IPS-18c (cell line): ENCODE results near the gene CD151.

Experiments used
- H3K4me3 ChIP-seq: 2 replicates; pipeline ENCODE4 v1.7.0; 2013; ENCODE audit warnings: low read depth, mild to moderate bottlenecking, low read length, moderate library complexity; ENCODE audit not compliant: insufficient read depth
- H3K9me3 ChIP-seq: one replicate; pipeline ENCODE4 v1.6.1; 2013; ENCODE audit warnings: mild to moderate bottlenecking, low read length, moderate library complexity; ENCODE audit not compliant: control insufficient read depth, insufficient read depth

The CD151 gene

DNA sequence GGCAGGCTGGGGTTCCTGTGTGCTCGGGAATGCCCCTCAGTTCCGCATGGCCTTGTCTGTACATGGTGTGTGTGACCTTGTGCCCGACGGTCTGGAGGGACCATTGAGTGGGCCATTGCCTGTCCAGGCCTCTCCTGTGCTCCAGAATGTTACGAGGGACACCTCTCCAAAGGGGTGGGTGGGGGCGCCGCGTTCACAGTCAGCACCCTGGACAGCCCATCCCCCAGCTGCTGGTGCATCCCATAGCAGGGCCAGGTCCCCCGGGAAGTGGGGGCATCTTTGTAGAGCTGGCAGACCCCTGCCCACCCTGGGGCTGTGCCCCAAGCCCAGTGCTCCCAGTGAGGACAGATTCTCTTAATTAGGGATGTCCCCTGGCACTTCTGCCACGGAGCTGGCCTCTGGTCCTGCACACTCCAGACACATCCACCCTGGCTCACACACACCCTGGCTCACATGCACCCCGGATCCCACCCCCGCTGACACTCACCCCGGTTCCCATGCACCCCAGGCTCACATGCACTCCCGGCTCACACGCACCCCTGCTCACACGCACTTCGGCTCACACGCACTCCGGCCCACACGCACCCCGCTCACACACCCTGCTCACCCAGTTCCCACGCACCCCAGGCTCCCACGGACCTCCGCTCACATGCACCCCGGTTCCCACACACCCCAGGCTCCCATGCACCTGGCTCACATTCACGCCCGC, 25.5 kb downstream of the CD151 start:
- no peaks in the 10 kb centered on the region for H3K9me3 ChIP-seq
- H3K4me3 ChIP-seq: no peak overlapping the region

DNA sequence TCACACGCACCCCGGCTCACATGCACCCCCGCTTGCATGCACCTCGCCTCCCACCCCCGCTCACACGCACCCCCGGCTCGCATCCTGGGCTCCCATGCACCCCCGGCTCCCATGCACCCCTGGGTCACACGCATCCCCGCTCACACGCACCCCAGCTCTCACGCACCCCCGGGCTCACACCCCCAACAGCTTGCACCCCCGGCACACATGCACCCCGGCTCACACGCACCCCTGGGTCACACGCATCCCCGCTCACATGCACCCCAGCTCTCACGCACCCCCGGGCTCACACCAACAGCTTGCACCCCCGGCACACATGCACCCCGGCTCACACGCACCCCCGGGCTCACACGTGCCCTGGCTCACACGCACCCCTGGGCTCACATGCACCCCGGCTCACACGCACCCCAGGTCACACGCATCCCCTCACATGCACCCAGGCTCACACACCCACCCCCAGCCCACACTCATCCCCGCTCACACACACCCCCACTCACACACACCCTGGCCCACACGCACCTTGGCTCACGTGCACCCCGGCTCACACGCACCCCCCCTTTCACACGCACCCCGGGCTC, 26.1 kb downstream of the CD151 start:
- Histone ChIP-seq H3K4me3 (no peak overlapping the region; the same call in 1 of the 2 replicates), H3K9me3 (no peaks in the 10 kb centered on the region)

DNA sequence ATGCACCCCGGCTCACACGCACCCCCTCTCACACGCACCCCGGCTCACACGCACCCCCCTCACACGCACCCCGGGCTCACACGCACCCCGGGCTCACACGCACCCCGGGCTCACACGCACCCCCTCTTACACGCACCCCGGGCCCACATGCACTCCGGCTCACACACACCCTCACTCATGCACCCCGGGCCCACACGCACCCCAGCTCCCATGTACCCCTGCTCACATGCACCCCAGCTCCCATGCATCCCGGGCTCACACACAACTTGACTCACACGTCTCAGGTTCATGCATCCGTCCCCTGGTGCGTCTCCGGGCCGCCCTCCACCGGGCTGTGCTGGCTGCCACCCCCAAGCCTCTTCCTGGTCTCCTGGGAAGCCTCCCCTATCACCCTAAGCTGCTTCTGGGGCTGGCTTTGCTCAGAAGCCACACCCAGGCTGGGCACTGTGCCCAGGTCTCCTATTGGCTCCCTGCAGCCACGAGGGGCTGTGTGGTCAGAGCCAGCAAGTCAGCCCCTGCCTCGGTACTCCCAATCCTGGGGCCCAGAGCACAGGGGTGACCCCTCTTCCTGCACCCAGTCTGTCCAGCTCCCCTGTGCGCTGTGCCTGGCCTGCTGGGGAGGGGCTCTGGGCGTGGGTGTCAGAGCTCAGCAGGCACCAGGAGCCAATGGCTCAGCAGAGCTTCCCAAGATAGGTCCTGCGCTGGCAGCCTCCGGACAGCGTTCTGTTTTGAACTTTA, 26.8 kb downstream of the CD151 start:
- H3K9me3 ChIP-seq: no peaks in the 10 kb centered on the region
- no peak overlapping the region for H3K4me3 ChIP-seq

DNA sequence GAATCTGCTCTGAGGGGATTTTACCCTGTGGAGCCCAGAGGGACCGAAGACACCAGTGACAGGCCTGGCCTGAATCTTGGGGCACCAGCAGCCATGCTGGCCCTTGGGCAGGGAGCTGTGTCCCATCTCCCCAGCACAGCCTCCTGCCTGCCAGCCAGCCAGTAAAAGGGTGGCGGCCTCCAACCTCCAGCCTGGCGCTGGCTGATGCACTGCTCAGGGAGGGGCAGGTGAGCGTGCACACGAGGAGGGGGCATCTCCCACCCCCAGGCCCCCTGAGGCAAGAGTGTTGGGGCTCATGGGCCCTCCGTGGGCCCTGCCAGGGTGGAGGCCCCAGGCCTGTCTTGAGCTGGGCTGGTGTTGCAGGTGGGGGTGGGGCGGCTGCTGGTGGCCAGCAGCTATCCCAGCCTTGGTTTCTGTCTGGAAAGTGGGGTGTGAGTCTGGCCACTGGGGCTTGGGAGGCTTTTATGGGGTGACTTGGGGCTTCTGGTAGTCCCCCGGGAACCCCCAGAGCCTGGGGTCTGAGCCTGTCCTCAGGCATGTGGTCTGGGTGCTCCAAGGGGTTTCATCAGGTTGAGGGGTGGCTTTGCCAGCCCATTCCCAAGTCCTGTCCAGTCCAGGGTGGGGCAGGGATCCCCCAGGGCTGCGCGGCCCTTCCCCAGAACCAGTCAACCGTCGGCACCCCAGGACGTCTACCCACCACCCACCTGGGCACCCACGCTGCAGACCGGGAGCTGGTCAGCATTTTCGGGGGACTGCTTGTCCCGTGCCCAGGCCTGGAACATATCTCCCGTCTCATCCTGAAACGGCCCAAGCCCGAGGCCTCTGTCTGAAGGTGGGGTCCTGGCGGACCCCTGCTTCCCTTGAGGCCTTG, 27.7 kb downstream of the CD151 start:
- no peaks in the 10 kb centered on the region for H3K9me3 ChIP-seq
- H3K4me3 ChIP-seq: no peak overlapping the region

DNA sequence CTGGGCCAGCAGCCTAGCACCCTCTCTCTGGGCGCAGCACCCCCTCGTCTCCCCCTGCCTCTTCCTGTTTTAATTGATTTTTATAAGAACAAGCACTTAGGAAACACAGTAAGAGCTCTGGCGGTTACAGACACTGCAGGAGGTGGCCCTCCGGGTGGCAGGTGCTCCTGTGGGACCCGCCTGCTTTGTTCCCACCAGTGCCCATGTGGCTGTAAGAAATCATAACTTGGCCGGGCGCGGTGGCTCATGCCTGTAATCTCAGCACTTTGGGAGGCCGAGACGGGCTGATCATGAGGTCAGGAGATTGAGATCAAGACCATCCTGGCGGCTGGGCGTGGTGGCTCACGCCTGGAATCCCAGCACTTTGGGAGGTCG, 28.3 kb downstream of the CD151 start:
- H3K4me3 ChIP-seq: no peak overlapping the region
- H3K9me3 ChIP-seq: no peaks in the 10 kb centered on the region

DNA sequence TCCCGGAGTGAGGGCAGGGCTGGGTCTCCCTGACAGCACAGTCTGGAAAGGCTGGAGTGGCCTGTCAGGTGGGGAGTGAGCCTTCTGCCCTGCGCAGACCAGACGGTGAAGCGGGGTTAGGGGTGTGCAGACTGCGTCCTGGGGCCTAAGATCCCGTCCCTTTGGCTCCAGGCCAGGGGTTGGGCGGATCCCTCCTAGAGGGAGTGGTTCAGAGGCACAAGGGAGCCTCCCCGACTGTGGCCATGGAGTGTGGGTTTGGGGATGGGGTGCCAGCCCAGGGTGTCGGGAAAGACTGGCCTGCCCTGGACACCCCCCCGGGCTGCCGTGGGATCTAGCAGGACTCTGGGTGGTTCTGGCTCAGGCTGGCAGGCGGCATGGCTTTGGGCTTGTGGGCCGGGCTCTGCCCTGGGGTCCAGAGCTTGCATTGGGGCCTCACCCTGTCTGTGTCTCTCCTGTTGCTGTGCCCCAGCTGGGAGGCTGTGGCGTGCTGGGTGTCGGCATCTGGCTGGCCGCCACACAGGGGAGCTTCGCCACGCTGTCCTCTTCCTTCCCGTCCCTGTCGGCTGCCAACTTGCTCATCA, 29.4 kb downstream of the CD151 start:
- no peaks in the 10 kb centered on the region for H3K9me3 ChIP-seq
- peak overlapping the region; percentile 47 for H3K4me3 ChIP-seq

DNA sequence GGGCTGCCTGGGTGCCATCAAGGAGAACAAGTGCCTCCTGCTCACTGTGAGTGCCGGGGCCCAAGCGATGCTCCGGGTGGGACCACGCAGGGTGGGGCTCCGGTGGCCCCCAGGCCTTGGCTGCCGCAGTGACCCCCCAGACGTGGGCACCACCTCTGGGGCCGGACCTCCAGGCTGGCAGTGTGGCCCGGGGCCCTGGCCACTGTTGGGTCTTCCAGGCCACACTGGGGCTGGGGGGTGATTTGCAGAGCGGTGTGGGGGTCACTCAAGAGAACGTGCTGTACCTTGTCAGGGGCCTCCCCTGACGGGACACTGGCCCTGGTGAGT, 29.9 kb downstream of the CD151 start:
- peak overlapping the region; percentile 47; the same call in 1 of the 2 replicates for H3K4me3 ChIP-seq
- H3K9me3 ChIP-seq: no peaks in the 10 kb centered on the region

DNA sequence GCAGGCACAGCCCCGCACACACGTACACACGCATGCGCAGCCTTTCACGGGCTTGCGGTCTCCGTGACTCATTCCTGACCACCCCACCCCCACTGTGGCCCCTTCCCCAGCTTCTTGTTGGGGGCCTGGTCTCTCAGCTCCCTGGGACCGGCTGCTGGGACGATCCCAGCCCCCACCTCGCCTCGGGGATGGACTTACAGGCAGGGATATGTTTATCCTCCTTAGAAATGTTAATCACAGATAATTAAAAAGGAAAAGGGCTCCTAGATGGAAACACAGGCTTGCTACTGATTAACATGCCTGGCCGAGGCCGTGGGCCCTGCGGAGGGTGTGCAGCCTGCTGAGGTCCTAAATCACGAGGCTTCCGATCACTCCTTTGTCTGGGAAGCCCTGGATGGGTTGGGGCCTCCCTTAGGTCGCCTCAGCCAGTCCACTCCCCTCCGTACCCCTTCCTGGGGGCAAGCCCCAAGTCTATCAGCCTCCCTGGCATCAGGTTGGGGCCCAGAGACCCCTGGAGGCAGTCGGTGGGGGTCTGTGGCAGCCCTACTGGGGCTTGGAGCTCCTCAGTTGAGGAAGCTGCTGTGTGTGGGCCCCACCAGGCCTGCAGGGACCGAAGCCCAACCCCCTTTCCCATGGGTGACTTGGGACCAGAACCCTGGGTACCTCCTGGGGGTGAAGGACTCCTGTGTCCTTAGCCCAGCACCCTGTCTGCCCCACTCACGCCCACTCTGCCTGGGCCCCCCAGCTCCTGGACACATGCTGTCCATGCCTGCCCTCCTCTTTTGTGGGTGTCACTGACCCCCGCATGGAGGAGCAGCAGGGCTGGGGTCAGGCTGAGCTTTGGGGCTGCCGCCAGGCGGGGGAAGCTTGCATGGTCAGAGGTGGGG, 30.5 kb downstream of the CD151 start:
- peak overlapping the region; percentile 47 for H3K4me3 ChIP-seq
- no peaks in the 10 kb centered on the region for H3K9me3 ChIP-seq

DNA sequence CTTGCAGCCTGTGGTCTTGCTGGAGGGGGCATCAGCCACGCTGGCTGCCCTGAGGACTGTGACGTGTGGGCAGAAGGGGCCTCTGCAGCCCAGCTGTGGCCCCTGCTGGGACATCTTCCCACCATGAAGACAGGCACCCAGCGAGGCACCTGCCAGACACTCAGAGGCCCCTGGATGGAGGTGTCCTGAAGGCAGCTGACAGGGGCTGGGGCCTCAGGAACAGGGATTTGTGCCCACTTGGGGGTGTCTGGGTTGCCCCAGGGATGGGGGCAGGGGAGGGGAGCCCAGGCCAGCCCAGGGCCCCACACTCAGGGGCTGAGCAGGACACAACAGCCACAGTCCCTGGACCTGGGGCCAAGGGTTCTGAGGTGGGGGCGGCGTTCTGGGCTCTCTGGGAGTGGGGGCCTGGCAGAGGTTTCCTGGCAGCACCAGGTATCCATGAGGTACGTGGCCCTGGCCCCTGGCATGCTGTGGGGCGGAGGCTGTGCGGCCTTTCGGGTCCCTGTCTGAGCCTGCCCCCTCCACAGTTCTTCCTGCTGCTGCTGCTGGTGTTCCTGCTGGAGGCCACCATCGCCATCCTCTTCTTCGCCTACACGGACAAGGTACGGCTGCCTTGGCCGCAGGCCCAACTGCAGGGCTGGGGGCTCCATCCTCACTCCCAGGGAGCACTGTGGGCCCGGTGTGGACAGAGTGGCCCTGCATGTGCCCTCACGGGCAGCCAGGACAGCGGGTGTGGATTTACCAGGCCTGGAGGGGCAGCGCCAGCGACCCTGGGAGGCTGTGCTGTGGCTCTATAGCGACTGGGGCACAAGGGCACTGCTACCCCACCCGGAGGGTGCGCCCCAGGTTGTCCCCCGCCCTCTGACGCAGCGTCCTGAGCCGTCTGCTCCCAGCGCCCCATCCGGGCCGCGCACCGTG, 31.4 kb downstream of the CD151 start:
- Histone ChIP-seq H3K4me3 (no peak overlapping the region; the same call in 1 of the 2 replicates), H3K9me3 (no peaks in the 10 kb centered on the region)

DNA sequence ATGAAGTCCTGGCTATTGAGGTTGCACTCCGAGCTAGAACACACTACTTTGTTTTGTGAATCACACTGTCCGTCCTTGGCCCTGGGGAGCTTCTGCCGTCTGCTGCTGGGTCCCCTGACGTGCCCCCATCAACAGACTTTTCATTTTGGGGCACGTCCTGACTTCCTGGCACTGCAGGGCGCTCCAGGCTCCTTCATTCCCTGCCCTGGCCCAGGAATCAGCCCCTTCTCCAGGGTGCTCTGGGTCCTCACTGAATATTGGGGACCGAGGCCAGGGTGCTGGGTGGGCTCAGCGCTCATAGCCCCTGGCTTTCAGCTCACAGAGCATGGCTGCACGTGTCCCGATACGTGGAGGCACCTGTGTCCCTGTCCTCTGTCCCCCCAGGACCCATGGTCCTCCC, 32.1 kb downstream of the CD151 start:
- Histone ChIP-seq H3K9me3 (no peaks in the 10 kb centered on the region), H3K4me3 (no peak overlapping the region)

DNA sequence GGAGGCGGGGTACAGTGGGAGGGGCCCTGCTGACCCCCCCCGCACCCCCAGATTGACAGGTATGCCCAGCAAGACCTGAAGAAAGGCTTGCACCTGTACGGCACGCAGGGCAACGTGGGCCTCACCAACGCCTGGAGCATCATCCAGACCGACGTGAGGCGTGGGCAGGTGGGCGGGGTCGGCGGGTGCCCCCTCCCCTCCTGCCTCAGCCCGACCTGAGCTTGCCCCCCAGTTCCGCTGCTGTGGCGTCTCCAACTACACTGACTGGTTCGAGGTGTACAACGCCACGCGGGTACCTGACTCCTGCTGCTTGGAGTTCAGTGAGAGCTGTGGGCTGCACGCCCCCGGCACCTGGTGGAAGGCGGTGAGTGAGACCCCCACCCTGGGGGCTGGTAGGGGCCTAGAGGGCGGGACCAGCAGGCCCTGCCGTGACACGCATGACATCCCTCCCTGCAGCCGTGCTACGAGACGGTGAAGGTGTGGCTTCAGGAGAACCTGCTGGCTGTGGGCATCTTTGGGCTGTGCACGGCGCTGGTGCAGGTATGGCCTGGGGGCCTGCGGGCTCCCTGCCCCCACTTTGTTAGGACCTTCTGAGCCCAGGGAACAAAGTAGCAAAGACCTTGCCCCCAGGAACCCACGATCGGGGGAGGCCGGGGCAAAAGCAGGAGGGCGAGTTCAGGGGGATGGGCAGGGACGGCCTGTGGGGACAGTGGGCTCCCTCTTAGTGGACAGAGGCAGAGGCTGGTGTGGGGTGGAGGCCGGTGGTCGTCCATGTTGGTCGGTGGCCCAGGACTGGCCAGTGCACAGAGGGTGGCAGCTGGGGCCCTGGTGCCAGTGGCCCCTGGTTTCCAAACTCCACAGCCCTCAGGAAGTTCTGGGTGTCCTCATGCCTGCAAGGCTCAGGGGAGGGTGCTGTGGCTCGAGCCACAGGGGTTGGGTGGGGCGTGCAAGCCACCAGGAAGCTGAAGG, 33.0 kb downstream of the CD151 start:
- Histone ChIP-seq H3K9me3 (no peaks in the 10 kb centered on the region), H3K4me3 (no peak overlapping the region)

DNA sequence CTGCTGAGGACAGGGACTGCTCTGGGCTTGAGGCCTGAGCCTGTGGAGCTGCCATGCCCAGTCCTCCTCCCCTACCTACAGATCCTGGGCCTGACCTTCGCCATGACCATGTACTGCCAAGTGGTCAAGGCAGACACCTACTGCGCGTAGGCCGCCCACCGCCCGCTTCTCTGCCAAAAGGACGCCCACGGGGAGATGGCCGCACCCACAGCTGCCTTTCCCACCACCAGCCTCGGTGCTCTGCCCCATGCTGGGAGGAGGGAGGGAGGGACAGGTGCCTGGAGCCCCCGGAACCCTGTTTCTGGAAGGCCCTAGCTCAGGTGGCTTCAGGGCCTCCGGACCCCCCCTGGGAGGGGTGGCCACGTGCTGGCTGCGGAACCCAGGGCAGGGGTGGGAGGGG, 33.7 kb downstream of the CD151 start:
- Histone ChIP-seq H3K9me3 (no peaks in the 10 kb centered on the region), H3K4me3 (no peak overlapping the region)

DNA sequence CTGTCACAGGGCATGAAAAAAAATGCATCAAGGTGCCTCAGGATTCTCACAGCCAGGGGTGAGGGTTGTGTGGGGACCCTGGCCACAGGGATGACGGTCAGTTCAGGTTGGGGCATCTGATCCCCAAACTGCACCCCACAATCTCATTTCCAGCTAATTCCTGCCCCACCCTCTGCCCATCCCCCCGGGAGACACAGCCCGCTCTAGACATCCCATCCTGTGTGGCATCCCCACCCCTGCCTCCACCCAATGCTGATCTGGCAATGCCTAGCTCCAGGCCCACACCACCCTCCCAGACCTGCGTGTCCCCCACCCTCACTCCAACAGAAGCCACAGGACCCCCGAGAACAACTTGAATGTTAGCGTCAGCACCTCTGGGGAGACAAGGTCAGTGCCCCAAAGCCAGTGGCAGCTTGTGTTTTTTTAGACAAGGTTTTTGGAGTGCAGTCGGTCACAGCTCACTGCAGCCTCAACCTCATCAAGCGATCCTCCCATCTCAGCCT, 35.2 kb downstream of the CD151 start:
- Histone ChIP-seq H3K9me3 (no peaks in the 10 kb centered on the region), H3K4me3 (no peak overlapping the region)

DNA sequence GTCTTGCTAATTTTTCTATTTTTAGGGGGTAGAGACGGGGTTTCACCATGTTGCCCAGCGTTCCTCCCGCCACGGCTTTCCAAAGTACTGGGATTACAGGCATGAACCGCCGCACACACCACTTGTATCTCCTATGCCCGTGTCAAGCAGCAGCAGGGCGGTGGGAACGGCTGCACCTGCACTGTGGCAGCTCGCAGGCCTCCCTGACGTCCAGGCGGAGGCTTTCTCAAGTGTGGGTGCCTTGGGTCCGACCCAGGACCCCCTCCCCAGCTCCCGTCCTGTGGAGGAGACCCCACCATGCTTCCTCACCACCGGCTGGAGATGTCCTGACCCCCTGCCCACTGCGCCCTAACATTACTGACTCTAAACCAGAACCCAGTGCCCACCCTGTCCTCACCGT, 35.6 kb downstream of the CD151 start:
- Histone ChIP-seq H3K4me3 (no peak overlapping the region), H3K9me3 (no peaks in the 10 kb centered on the region)
